HepG2 (cell line): Measurements from ENCODE around the gene DAO. TPM values are rescaled to one million over a fixed set of nuclear protein-coding genes. Genes with fewer than 3 reads are reported as not detected.

Experiments used
- ATAC-seq: fragments of 200-7000 bp; cut with Tn5 transposase; 3 replicates; pipeline ENCODE4 v1.9.1; 2020; ENCODE audit warnings: mild to moderate bottlenecking, moderate library complexity
- BruUV-seq: library from RNA; stranded (reverse); fragments of 400-500 nt; replicated peaks from 2 replicates; lab custom pipeline; 2021; lab: Mats Ljungman, UMichigan
- CTCF ChIA-PET: fragments of 300-600 bp; formaldehyde crosslinking; extraction: SDS; loops from one replicate; lab custom pipeline; 2021; ENCODE audit warnings: low total read pairs, inconsistent platforms, low intra/inter-chr PET ratio; lab: Yijun Ruan, JAX
- POLR2A ChIA-PET: fragments of 350-600 bp; sonication (Branson Sonifier 250); formaldehyde crosslinking; loops from one replicate; lab custom pipeline; 2020; ENCODE audit warnings: antibody characterized with exemption, inconsistent platforms; lab: Yijun Ruan, JAX
- DNase-seq: peaks from one replicate; pipeline ENCODE4 v3.0.0-alpha.2; 2015; ENCODE audit warnings: low spot score
- FAIRE-seq: peaks from 3 replicates; lab custom pipeline; 2011; peaks lifted over from hg19 to GRCh38; lab: Jason Lieb, UNC
- H2AFZ ChIP-seq: one replicate; pipeline ENCODE4 v1.6.1; 2011; ENCODE audit warnings: low read length, inconsistent platforms
- H3K27ac ChIP-seq: fragments of 300-600 bp; 3 replicates; pipeline ENCODE4 v1.8.0; 2011; ENCODE audit warnings: mixed run types, mild to moderate bottlenecking, mixed read lengths, low read length, inconsistent platforms; ENCODE audit not compliant: insufficient read depth; ENCODE audit errors: extremely low read length
- H3K27me3 ChIP-seq, 2 experiments: fragments of 200-600 bp in 1 of 2; 2 replicates in 1 of 2; 3 replicates in 1 of 2; pipeline versions ENCODE4 v1.6.0 to v1.8.0; 2011; ENCODE audit warnings: low read length in 2 of 2, mild to moderate bottlenecking in 2 of 2, moderate library complexity in 2 of 2, inconsistent platforms in 1 of 2; ENCODE audit not compliant: insufficient read depth in 2 of 2, control insufficient read depth in 1 of 2
- H3K36me3 ChIP-seq, 2 experiments: fragments of 200-600 bp in 1 of 2; replicated peaks in 1 of 2; 2 replicates in 1 of 2; 3 replicates in 1 of 2; pipeline versions ENCODE4 v1.5.1 to v1.8.0; 2011; ENCODE audit warnings: low read length in 2 of 2, inconsistent platforms in 1 of 2; ENCODE audit not compliant: insufficient read depth in 2 of 2, control insufficient read depth in 1 of 2
- H3K4me1 ChIP-seq: 2 replicates; pipeline ENCODE4 v1.5.1; 2012; ENCODE audit warnings: low read length, inconsistent platforms; ENCODE audit not compliant: insufficient read depth
- H3K4me2 ChIP-seq: 2 replicates; pipeline ENCODE4 v1.6.0; 2011; ENCODE audit warnings: low read depth, low read length, inconsistent platforms
- H3K4me3 ChIP-seq, 3 experiments: fragments of 200-600 bp in 1 of 3; sonication (generic), shearing (Covaris generic) in 1 of 3; replicated peaks in 1 of 3; 2 replicates each; pipeline ENCODE4 v1.5.1; 2011 to 2016; ENCODE audit warnings: low read length in 3 of 3, inconsistent platforms in 2 of 3, low read depth in 2 of 3, mild to moderate bottlenecking in 2 of 3, control low read depth in 1 of 3, mixed read lengths in 1 of 3; ENCODE audit not compliant: insufficient read depth in 1 of 3
- H3K79me2 ChIP-seq: one replicate; pipeline ENCODE4 v1.6.1; 2011; ENCODE audit warnings: low read length, inconsistent platforms; ENCODE audit not compliant: insufficient read depth
- H3K9ac ChIP-seq: 2 replicates; pipeline ENCODE4 v1.6.0; 2011; ENCODE audit warnings: mild to moderate bottlenecking, low read depth, low read length, inconsistent platforms; ENCODE audit not compliant: insufficient read depth
- H3K9me3 ChIP-seq: 2 replicates; pipeline ENCODE4 v1.5.1; 2012; ENCODE audit warnings: mild to moderate bottlenecking, low read length
- H4K20me1 ChIP-seq: 2 replicates; pipeline ENCODE4 v1.6.0; 2011; ENCODE audit warnings: inconsistent platforms, mild to moderate bottlenecking, low read length, moderate library complexity; ENCODE audit not compliant: insufficient read depth
- CSRNP2 ChIP-seq: sonication (generic); formaldehyde crosslinking; conservative IDR thresholded peaks from 2 replicates; pipeline ENCODE4 v1.8.0; 2022; ENCODE audit warnings: low read depth, missing genetic modification reagents
- GFI1 ChIP-seq: sonication (generic); formaldehyde crosslinking; IDR thresholded peaks from 2 replicates; pipeline ENCODE4 v1.5.0; 2020; ENCODE audit warnings: missing genetic modification reagents, mild to moderate bottlenecking, borderline replicate concordance
- KAT2B ChIP-seq: fragments of 150-350 bp; IDR thresholded peaks from 2 replicates; pipeline ENCODE4 v1.6.1; 2014; ENCODE audit warnings: low read depth, low read length, borderline replicate concordance
- MEIS1 ChIP-seq: sonication (generic); formaldehyde crosslinking; IDR thresholded peaks from 2 replicates; pipeline ENCODE4 v1.9.0; 2021; ENCODE audit warnings: mild to moderate bottlenecking, missing genetic modification reagents, moderate library complexity, borderline replicate concordance
- MLXIP ChIP-seq: sonication (generic); formaldehyde crosslinking; IDR thresholded peaks from 2 replicates; pipeline ENCODE4 v1.9.0; 2021; ENCODE audit warnings: missing genetic modification reagents, borderline replicate concordance
- NR2C2 ChIP-seq: sonication (generic); formaldehyde crosslinking; IDR thresholded peaks from 2 replicates; pipeline ENCODE4 v1.4.0; 2020; ENCODE audit warnings: missing genetic modification reagents, mild to moderate bottlenecking, moderate library complexity, borderline replicate concordance
- POLR2A ChIP-seq, 2 experiments: IDR thresholded peaks; 2 replicates each; pipeline ENCODE4 v1.6.1; 2011; ENCODE audit warnings: low read depth in 2 of 2, low read length in 2 of 2, mild to moderate bottlenecking in 1 of 2, moderate library complexity in 1 of 2; ENCODE audit not compliant: insufficient read depth in 1 of 2
- ZBTB1 ChIP-seq: sonication (generic); formaldehyde crosslinking; IDR thresholded peaks from 2 replicates; pipeline ENCODE4 v1.4.0; 2020; ENCODE audit warnings: missing genetic modification reagents, borderline replicate concordance
- ZNF367 ChIP-seq: sonication (generic); formaldehyde crosslinking; IDR thresholded peaks from 2 replicates; pipeline ENCODE4 v1.4.0; 2020; ENCODE audit warnings: missing genetic modification reagents, borderline replicate concordance
- ZNF441 ChIP-seq: sonication (generic); formaldehyde crosslinking; IDR thresholded peaks from 2 replicates; pipeline ENCODE4 v1.7.0; 2021; ENCODE audit warnings: missing genetic modification reagents, borderline replicate concordance
- ZNF768 ChIP-seq: sonication (generic); formaldehyde crosslinking; IDR thresholded peaks from 2 replicates; pipeline ENCODE4 v1.4.0; 2020; ENCODE audit warnings: missing genetic modification reagents
- ZNF784 ChIP-seq: sonication (generic); formaldehyde crosslinking; IDR thresholded peaks from 2 replicates; pipeline ENCODE4 v1.5.1; 2020; ENCODE audit warnings: missing genetic modification reagents, mild to moderate bottlenecking, borderline replicate concordance
- in situ Hi-C: cut with HindIII; loops from 2 replicates; pipeline ENCODE4 v1.10.0; 2017; ENCODE audit warnings: low pct_unique_long_range_greater_than_20kb; ENCODE audit not compliant: extremely low pct_ligation_motif_present
- intact Hi-C: fragments of 100-400 bp; cut with micrococcal nuclease; formaldehyde crosslinking; loops from one replicate; pipeline ENCODE4 v1.10.0; 2022; ENCODE audit not compliant: unreplicated experiment
- polyA plus RNA-seq, 8 experiments: library from polyadenylated mRNA; depleted of rRNA in 3 of 8; stranded (reverse) in 7 of 8; unstranded in 1 of 8; fragments of >200 nt; fragmentation: Illumina TruSeq in 4 of 8; extraction: Trizol in 4 of 8; gene quantifications; 2 replicates each; pipeline versions ENCODE4 v1.2.1 to v1.2.3, GENCODE V29; 2011 to 2016; ENCODE audit warnings: low read depth in 4 of 8, missing spikeins in 1 of 8, mixed read lengths in 1 of 8; ENCODE audit not compliant: insufficient read depth in 1 of 8
- total RNA-seq, 5 experiments: library from RNA; depleted of rRNA; stranded (reverse); fragments of >200 nt; fragmentation: Illumina TruSeq; extraction: Trizol; gene quantifications; 2 replicates each; pipeline ENCODE4 v1.2.3, GENCODE V29; 2016; ENCODE audit warnings: low read depth in 1 of 5

DAO gene
- total and polyA plus RNA-seq, 2 of the 13 experiments (the other 11 are each of a cell fraction or from before 2014, with no cell fraction given), result 0.34 to 0.82 TPM

- Histone ChIP-seq H2AFZ (no peak overlapping the region), H3K36me3 (peaks cover 5 to 31% of the 10 kb centered on the region in 2 experiments; a peak in 3 of 5 replicates), H3K79me2 (peaks cover 2% of the 10 kb centered on the region), H3K27me3 (no peaks in the 10 kb centered on the region), H3K9ac (no peak overlapping the region), H3K4me1 (no peaks in the 10 kb centered on the region), H3K9me3 (no peaks in the 10 kb centered on the region), H3K27ac (no peak overlapping the region)
- no TSS peak for BruUV-seq
- FAIRE-seq (no peak), DNase-seq (no peak)
- POLR2A ChIA-PET, result no interaction called here
- TF ChIP-seq NR2C2 (no peak), KAT2B (no peak), ZNF784 (CRISPR knock-in tag) (no peak), MLXIP (CRISPR knock-in tag) (no peak), ZNF768 (CRISPR knock-in tag) (no peak), ZBTB1 (CRISPR knock-in tag) (no peak), ZNF367 (CRISPR knock-in tag) (no peak), GFI1 (CRISPR knock-in tag) (no peak), ZNF441 (CRISPR knock-in tag) (no peak), MEIS1 (CRISPR knock-in tag) (no peak), POLR2A (IDR thresholded peaks at IDR 0.05; ENCODE audit: insufficient read depth in 1 of 2, low read depth in 2 of 2, low read length in 2 of 2) (no peak), CSRNP2 (CRISPR knock-in tag) (no peak)
- TF ChIP-seq, all 625 proteins: peak for 0
- ATAC-seq, result no peak
- intact Hi-C loops (no loop called here), in situ Hi-C loops (no loop called here)
- Histone ChIP-seq H3K4me2 (no peak overlapping the region), H4K20me1 (no peaks in the 10 kb centered on the region), H3K4me3 (no peak overlapping the region)
- CTCF ChIA-PET, result no interaction called here
Observed at GRCh38 chr12:108849660-108850059, 30.2 kb upstream of the DAO start.
